Measurements from ENCODE around the gene ADD1.

Gene ADD1

GRCh38 chr4:2968381-2968780, 124.7 kb downstream of the ADD1 start:
- H3K4me3 ChIP-seq: no peak overlapping the region
- DNase-seq (ENCODE audit: low spot score): no peak
- TF ChIP-seq CTCF (IDR thresholded peaks at IDR 0.05): no peak
- no peak overlapping the region for H3K27ac ChIP-seq

- no peak for TF ChIP-seq CTCF (IDR thresholded peaks at IDR 0.05)
- no peak overlapping the region for H3K27ac ChIP-seq
- DNase-seq (ENCODE audit: low spot score): no peak
Measured at GRCh38 chr4:2971275-2971674, 127.6 kb downstream of the ADD1 start.

GRCh38 chr4:2977211-2978088, 133.8 kb downstream of the ADD1 start:
- Histone ChIP-seq H3K4me3 (no peak overlapping the region), H3K27ac (no peak overlapping the region)
- no peak for DNase-seq (ENCODE audit: low spot score)
- TF ChIP-seq CTCF (IDR thresholded peaks at IDR 0.05): no peak

More at GRCh38 chr4:2971275-2971674, 127.6 kb downstream of the ADD1 start:
- no peak overlapping the region for H3K4me3 ChIP-seq
